Smooth muscle cell of bladder (primary cell): ENCODE measurements around the gene TRIM59. TPM values are rescaled to one million over a fixed set of nuclear protein-coding genes. Genes with fewer than 3 reads are reported as not detected.

Experiments used
- total RNA-seq: library from RNA; depleted of rRNA; stranded (reverse); fragments of >200 nt; gene quantifications from 2 replicates; pipeline ENCODE4 v1.2.3, GENCODE V29; 2014

TRIM59 gene
- total RNA-seq: 15.5 and 15.6 TPM in 2 replicates

GRCh38 chr3:160449636-160450598, at the start of gene TRIM59:
TSS of gene TRIM59 (minus strand) at chr3:160449786. CDS start at chr3:160439183, 10,603 bp downstream.

GRCh38 chr3:160399125-160400029, 50.2 kb downstream of the TRIM59 start, which contains the start of the genes IFT80 and SMC4:
TSS of gene IFT80 (minus strand) at chr3:160399225. CDS start at chr3:160384600, 14,625 bp downstream.
TSS of gene SMC4 (plus strand) at chr3:160399650. CDS start at chr3:160400827, 1,177 bp downstream.

Other genes with a start within 250 kb of the TRIM59 start
- gene C3orf80, start 224.4 kb downstream of the TRIM59 start, total RNA-seq: 3.0 and 8.0 TPM in 2 replicates
- gene IFT80, start 50.6 kb downstream of the TRIM59 start, total RNA-seq: 59.3 and 73.9 TPM in 2 replicates
- gene SMC4, start 50.1 kb downstream of the TRIM59 start, total RNA-seq: 30.3 and 43.2 TPM in 2 replicates
- 17.4 and 31.7 TPM in 2 replicates for gene KPNA4, start 115.8 kb upstream of the TRIM59 start, total RNA-seq
- gene ARL14, start 227.4 kb upstream of the TRIM59 start, total RNA-seq: not detected in 2 replicates